A549 (cell line): Measurements from ENCODE around the gene AMIGO2.

Experiments
- CEBPB ChIP-seq, 2 experiments: fragments of >200 bp in 1 of 2; sonication (Bioruptor Twin) in 1 of 2; formaldehyde crosslinking in 1 of 2; IDR thresholded peaks; 2 replicates each; pipeline ENCODE4 v1.6.1; 2012 to 2016
- CHD2 ChIP-seq: fragments of 150-350 bp; IDR thresholded peaks from 2 replicates; pipeline ENCODE4 v1.6.1; 2014; ENCODE audit warnings: low read length; ENCODE audit not compliant: partially characterized antibody
- ELK1 ChIP-seq: fragments of 150-350 bp; IDR thresholded peaks from 2 replicates; pipeline ENCODE4 v1.6.1; 2014; ENCODE audit warnings: low read depth, mild to moderate bottlenecking, low read length
- EP300 ChIP-seq, 2 experiments: fragments of >200 bp; sonication (Bioruptor Twin); formaldehyde crosslinking; IDR thresholded peaks; 2 replicates in 1 of 2; 3 replicates in 1 of 2; pipeline ENCODE4 v1.6.1; 2016 to 2017
- HOXA7 ChIP-seq: fragments of 250-450 bp; sonication (Bioruptor Pico); IDR thresholded peaks from 2 replicates; pipeline ENCODE4 v1.5.0; 2020; ENCODE audit warnings: mild to moderate bottlenecking, moderate library complexity
- MYC ChIP-seq: IDR thresholded peaks from 2 replicates; pipeline ENCODE4 v1.6.1; 2012; ENCODE audit warnings: mild to moderate bottlenecking, inconsistent platforms, low read length, improper control_type of control experiment, borderline replicate concordance
- POLR2A ChIP-seq: IDR thresholded peaks from 2 replicates; pipeline ENCODE4 v1.6.1; 2012; ENCODE audit warnings: mild to moderate bottlenecking, low read length
- SREBF2 ChIP-seq: fragments of 450-650 bp; IDR thresholded peaks from 2 replicates; pipeline ENCODE4 v1.6.1; 2014; ENCODE audit warnings: mild to moderate bottlenecking, moderate library complexity
- TP53 ChIP-seq: fragments of 250-450 bp; sonication (Bioruptor Pico); IDR thresholded peaks from 2 replicates; pipeline ENCODE4 v1.5.0; 2021; ENCODE audit warnings: mild to moderate bottlenecking, moderate library complexity
- TF ChIP-seq, protein P1 (sequence below): IDR thresholded peaks from 2 replicates; pipeline ENCODE4 v1.6.1; 2012
- TF ChIP-seq, protein P2 (sequence below): fragments of >200 bp; sonication (Bioruptor Twin); formaldehyde crosslinking; IDR thresholded peaks from 3 replicates; pipeline ENCODE4 v1.5.1; 2016

DNA sequence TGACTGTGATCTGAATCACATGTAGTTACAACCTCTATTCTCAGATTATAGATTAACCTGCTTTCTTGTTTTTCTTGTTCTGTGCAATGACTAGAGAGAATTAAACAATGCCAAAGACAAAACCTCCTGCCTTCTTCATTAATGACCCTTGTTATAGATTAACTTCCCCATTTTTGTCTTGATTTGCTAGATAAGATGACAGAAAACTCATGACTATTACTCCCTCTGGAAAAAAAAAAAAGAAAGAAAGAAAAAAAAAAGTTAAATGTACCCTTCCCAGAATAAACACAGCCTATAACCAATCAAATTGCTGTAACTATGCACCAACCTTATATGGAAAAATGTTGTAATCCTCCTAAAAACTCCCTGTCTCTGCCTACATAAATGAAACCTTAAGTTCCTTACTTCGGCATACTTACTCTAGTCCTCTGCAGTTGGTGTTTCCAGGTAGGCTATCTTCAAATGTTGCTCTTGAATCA lies 41.5 kb downstream of the AMIGO2 start:
- TF ChIP-seq HOXA7, result no peak
- TF ChIP-seq, protein P1, sequence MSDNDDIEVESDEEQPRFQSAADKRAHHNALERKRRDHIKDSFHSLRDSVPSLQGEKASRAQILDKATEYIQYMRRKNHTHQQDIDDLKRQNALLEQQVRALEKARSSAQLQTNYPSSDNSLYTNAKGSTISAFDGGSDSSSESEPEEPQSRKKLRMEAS, result peak; percentile 44; the same call in 1 of the 2 replicates
- peak; percentile 62 to 73 for TF ChIP-seq CEBPB (IDR thresholded peaks at IDR 0.05)
- TF ChIP-seq, protein P2, sequence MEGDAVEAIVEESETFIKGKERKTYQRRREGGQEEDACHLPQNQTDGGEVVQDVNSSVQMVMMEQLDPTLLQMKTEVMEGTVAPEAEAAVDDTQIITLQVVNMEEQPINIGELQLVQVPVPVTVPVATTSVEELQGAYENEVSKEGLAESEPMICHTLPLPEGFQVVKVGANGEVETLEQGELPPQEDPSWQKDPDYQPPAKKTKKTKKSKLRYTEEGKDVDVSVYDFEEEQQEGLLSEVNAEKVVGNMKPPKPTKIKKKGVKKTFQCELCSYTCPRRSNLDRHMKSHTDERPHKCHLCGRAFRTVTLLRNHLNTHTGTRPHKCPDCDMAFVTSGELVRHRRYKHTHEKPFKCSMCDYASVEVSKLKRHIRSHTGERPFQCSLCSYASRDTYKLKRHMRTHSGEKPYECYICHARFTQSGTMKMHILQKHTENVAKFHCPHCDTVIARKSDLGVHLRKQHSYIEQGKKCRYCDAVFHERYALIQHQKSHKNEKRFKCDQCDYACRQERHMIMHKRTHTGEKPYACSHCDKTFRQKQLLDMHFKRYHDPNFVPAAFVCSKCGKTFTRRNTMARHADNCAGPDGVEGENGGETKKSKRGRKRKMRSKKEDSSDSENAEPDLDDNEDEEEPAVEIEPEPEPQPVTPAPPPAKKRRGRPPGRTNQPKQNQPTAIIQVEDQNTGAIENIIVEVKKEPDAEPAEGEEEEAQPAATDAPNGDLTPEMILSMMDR, result no peak
- TF ChIP-seq TP53 (CRISPR knock-in tag), result no peak
- no peak for TF ChIP-seq POLR2A
- TF ChIP-seq SREBF2, result no peak
- no peak for TF ChIP-seq MYC
- TF ChIP-seq EP300 (IDR thresholded peaks at IDR 0.05), result peak; percentile 20 to 77; a peak in 2 of 5 replicates
- TF ChIP-seq CHD2, result no peak
- no peak for TF ChIP-seq ELK1
